Pancreas (tissue), 10 donors: Measurements from ENCODE around the gene MACROD2. TPM values are rescaled to one million over a fixed set of nuclear protein-coding genes. Genes with fewer than 3 reads are reported as not detected.

ENCODE experiments used
- ATAC-seq, 4 donors: fragments of 200-7000 bp; cut with Tn5 transposase; one replicate each; pipeline versions ENCODE4 v1.8.0 to v1.9.1; 2020; ENCODE audit warnings: mild to moderate bottlenecking in 4 of 4, moderate library complexity in 4 of 4
- DNase-seq, 6 donors: peaks; one replicate each; pipeline ENCODE4 v3.0.0-alpha.2; 2020
- FAIRE-seq: peaks from 2 replicates; lab custom pipeline; 2012; peaks lifted over from hg19 to GRCh38; lab: Jason Lieb, UNC
- H3K27ac ChIP-seq, 4 donors: fragments of 200-600 bp; sonication (generic); 1 replicate in 3 of 4; 2 replicates in 1 of 4; pipeline versions ENCODE4 v1.5.0 to v1.8.0; 2020
- H3K27me3 ChIP-seq, 4 donors: fragments of 200-600 bp; one replicate each; pipeline ENCODE4 v1.8.0; 2021
- H3K36me3 ChIP-seq, 3 donors: fragments of 200-600 bp; sonication (generic) in 1 of 3; one replicate each; pipeline versions ENCODE4 v1.5.0 to v1.8.0; 2020 to 2021
- H3K4me1 ChIP-seq, 3 donors: fragments of 200-600 bp; one replicate each; pipeline ENCODE4 v1.8.0; 2021
- H3K4me3 ChIP-seq, 4 donors: fragments of 200-600 bp; sonication (generic) in 2 of 4; one replicate each; pipeline versions ENCODE4 v1.5.0 to v1.8.0; 2020 to 2021
- H3K9me3 ChIP-seq, 4 donors: fragments of 200-600 bp; one replicate each; pipeline ENCODE4 v1.8.0; 2021
- WGBS, 2 donors: extraction: QIAGEN DNeasy Blood & Tissue Kit; methylation state at CpG; one replicate each; pipeline ENCODE4 v1.1.7; 2013; 5-methylcytosine and 5-hydroxymethylcytosine counted together
- intact Hi-C, 3 donors: fragments of 100-400 bp; cut with DNase I; formaldehyde crosslinking; loops; one replicate each; pipeline versions ENCODE4 v1.11.1 to v1.14.2; 2022
- polyA plus RNA-seq, 2 donors: library from polyadenylated mRNA; stranded (reverse); fragments of 200-250 nt; gene quantifications; one replicate each; pipeline ENCODE4 v1.2.3, GENCODE V29; 2013
- total RNA-seq, 6 donors: library from RNA; stranded (reverse); fragmentation: NEBNext Ultra II Directional in 4 of 6; extraction: Animal tissue kit (Norgen Biotek cat#: 25700) in 4 of 6; gene quantifications; one replicate each; pipeline versions ENCODE4 v1.2.1 to v1.2.4, GENCODE V29; 2021 to 2023
- TF ChIP-seq, protein P1 (sequence below), 4 donors: fragments of 200-600 bp; sonication (generic) in 3 of 4; IDR thresholded peaks; one replicate each; pipeline versions ENCODE4 v1.5.0 to v1.8.0; 2021; ENCODE audit warnings: antibody characterized with exemption in 4 of 4
- donor health status: healthy with polysubstance abuse.
- donor health status: DM: no; HTN: no; CAD: no; lungs with moderate emphysema.
- donor health status: DM: no; HTN: no; CAD: no.
- donor health status: control.
- donor health status: control.
- donor health status: Bipolar disorder and iron deficiency.
- donor health status: DM: yes; HTN: yes; CAD: no.
- donor health status: DM: no; HTN: no; CAD: no.
- donor health status: DM: no; HTN: no; CAD: no.
- donor health status: DM: yes; HTN: yes; CAD: no.

MACROD2 gene
- total and polyA plus RNA-seq, 8 donors, result 1.7 to 4.9 (median 2.7) TPM

- ATAC-seq, result peak in 3 of 4 donors; percentile 47 to 81 (median 67)
- Histone ChIP-seq H3K36me3 (no peaks in the 10 kb centered on the region), H3K4me3 (no peak overlapping the region), H3K27me3 (no peaks in the 10 kb centered on the region), H3K9me3 (no peaks in the 10 kb centered on the region), H3K4me1 (peaks cover 0 to 9% (median 9%) of the 10 kb centered on the region in 3 donors), H3K27ac (no peak overlapping the region)
- TF ChIP-seq, protein P1, sequence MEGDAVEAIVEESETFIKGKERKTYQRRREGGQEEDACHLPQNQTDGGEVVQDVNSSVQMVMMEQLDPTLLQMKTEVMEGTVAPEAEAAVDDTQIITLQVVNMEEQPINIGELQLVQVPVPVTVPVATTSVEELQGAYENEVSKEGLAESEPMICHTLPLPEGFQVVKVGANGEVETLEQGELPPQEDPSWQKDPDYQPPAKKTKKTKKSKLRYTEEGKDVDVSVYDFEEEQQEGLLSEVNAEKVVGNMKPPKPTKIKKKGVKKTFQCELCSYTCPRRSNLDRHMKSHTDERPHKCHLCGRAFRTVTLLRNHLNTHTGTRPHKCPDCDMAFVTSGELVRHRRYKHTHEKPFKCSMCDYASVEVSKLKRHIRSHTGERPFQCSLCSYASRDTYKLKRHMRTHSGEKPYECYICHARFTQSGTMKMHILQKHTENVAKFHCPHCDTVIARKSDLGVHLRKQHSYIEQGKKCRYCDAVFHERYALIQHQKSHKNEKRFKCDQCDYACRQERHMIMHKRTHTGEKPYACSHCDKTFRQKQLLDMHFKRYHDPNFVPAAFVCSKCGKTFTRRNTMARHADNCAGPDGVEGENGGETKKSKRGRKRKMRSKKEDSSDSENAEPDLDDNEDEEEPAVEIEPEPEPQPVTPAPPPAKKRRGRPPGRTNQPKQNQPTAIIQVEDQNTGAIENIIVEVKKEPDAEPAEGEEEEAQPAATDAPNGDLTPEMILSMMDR (IDR thresholded peaks at IDR 0.05), result no peak
- intact Hi-C loops, result no loop called here
- no peak for DNase-seq
- FAIRE-seq, result no peak
Measured at GRCh38 chr20:15296422-15296821, 1301.1 kb downstream of the MACROD2 start.

GRCh38 chr20:15297059-15297875 lies 1302.0 kb downstream of the MACROD2 start:
- no peaks in the 10 kb centered on the region for H3K36me3 ChIP-seq
- H3K4me3 ChIP-seq, result no peak overlapping the region
- whole genome bisulfite sequencing, 2 donors, result 59 to 63% methylated on average over 5 of the region's 5 CpGs
- H3K27me3 ChIP-seq, result no peaks in the 10 kb centered on the region
- peaks cover 0 to 9% (median 9%) of the 10 kb centered on the region in 3 donors for H3K4me1 ChIP-seq
- no peak for FAIRE-seq
- ATAC-seq, result peak in 3 of 4 donors; percentile 80 to 85 (median 83)
- peak in 3 of 6 donors; percentile 18 to 51 (median 43) for DNase-seq
- intact Hi-C loops, result no loop called here
- no peak overlapping the region for H3K27ac ChIP-seq
- TF ChIP-seq, protein P1 (IDR thresholded peaks at IDR 0.05), result no peak
- no peaks in the 10 kb centered on the region for H3K9me3 ChIP-seq

- TF ChIP-seq, protein P1 (IDR thresholded peaks at IDR 0.05), result no peak
- H3K4me3 ChIP-seq, result no peak overlapping the region
- peaks cover 0 to 3% (median 3%) of the 10 kb centered on the region in 3 donors for H3K4me1 ChIP-seq
- no peak for FAIRE-seq
- ATAC-seq, result no peak
- H3K27ac ChIP-seq, result no peak overlapping the region
- no peaks in the 10 kb centered on the region for H3K9me3 ChIP-seq
- H3K27me3 ChIP-seq, result no peaks in the 10 kb centered on the region
- no peak for DNase-seq
- H3K36me3 ChIP-seq, result no peaks in the 10 kb centered on the region
- intact Hi-C loops, result no loop called here
- 80 to 84% methylated on average over 5 of the region's 5 CpGs for WGBS, 2 donors
Measured at GRCh38 chr20:15302075-15302474, 1306.8 kb downstream of the MACROD2 start.

DNA sequence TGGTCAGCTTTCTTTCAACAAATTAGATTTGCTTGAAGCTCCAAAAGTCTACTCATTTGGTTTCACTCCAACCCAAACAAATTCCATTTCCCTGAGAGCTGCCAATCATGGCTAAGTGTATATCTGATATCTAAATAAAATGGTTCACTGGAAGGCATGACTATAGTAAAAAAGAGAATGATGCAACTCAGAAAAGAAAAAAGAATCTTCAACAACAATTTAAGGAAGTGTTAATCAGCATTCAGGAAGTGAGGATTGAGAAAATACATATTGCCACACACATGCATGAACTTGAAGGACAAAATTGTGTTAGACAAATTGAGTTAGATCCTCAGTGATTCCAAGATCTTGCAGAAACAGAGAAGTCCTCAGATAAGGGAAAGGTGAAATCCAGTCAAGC lies 1315.0 kb downstream of the MACROD2 start:
- no peaks in the 10 kb centered on the region for H3K27me3 ChIP-seq
- no peaks in the 10 kb centered on the region for H3K36me3 ChIP-seq
- TF ChIP-seq, protein P1 (IDR thresholded peaks at IDR 0.05), result no peak
- H3K27ac ChIP-seq, result no peak overlapping the region
- H3K4me1 ChIP-seq, result no peaks in the 10 kb centered on the region
- no peak overlapping the region for H3K4me3 ChIP-seq
- no peak for ATAC-seq
- FAIRE-seq, result no peak
- no peak for DNase-seq
- no peaks in the 10 kb centered on the region for H3K9me3 ChIP-seq
- intact Hi-C loops, result no loop called here

DNA sequence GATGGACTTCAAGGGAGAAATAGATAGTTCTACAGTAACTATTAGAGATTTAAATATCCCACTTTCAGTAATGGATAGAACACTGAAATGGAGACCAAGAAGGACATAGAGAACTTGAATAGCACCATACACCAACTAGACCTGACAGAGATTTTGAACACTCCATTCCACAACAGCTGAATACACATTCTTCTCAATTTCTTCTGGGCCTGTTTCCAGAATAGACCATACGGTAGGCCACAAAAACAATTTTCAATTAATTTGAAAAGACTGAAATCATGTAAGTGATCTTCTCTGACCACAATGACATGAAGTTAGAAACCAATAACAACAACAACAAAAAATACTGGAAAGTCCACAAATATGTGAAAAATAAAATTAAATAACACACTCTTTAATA lies 1321.2 kb downstream of the MACROD2 start:
- no peaks in the 10 kb centered on the region for H3K27me3 ChIP-seq
- DNase-seq (no peak), ATAC-seq (no peak), FAIRE-seq (no peak)
- no peak overlapping the region for H3K27ac ChIP-seq
- TF ChIP-seq, protein P1 (IDR thresholded peaks at IDR 0.05), result no peak
- H3K36me3 ChIP-seq, result no peaks in the 10 kb centered on the region
- intact Hi-C loops, result no loop called here
- no peaks in the 10 kb centered on the region for H3K4me1 ChIP-seq
- no peaks in the 10 kb centered on the region for H3K9me3 ChIP-seq
- 68 to 88% methylated on average over 1 of the region's 1 CpG for WGBS, 2 donors
- H3K4me3 ChIP-seq, result no peak overlapping the region
